ENCODE results near the gene PATJ.

DNA sequence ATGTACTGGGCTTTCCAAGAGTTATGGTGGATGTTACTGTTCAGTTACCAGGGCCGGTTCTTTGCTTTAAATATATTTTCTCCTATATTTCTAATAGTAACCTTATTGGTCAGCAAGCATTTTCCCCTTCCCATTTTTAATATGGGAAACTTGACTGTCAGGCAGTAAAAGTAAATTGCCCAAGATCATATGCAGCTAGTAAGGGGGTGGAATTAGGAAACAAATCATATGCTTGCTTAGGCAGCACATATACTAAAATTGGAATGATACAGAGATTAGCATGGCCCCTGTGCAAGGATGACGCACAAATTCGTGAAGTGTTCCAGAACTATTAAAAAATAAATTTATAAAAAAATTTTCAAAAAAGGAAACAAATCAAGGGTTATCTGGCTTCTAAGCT, 73.9 kb downstream of the PATJ start:
- TF ChIP-seq, protein P1, sequence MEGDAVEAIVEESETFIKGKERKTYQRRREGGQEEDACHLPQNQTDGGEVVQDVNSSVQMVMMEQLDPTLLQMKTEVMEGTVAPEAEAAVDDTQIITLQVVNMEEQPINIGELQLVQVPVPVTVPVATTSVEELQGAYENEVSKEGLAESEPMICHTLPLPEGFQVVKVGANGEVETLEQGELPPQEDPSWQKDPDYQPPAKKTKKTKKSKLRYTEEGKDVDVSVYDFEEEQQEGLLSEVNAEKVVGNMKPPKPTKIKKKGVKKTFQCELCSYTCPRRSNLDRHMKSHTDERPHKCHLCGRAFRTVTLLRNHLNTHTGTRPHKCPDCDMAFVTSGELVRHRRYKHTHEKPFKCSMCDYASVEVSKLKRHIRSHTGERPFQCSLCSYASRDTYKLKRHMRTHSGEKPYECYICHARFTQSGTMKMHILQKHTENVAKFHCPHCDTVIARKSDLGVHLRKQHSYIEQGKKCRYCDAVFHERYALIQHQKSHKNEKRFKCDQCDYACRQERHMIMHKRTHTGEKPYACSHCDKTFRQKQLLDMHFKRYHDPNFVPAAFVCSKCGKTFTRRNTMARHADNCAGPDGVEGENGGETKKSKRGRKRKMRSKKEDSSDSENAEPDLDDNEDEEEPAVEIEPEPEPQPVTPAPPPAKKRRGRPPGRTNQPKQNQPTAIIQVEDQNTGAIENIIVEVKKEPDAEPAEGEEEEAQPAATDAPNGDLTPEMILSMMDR (IDR thresholded peaks at IDR 0.05; ENCODE audit: poor library complexity, severe bottlenecking), result no peak
- TF ChIP-seq EZH2 (IDR thresholded peaks at IDR 0.05; ENCODE audit: borderline replicate concordance, insufficient read depth, low read length, poor library complexity, severe bottlenecking) (no peak), POLR2AphosphoS5 (IDR thresholded peaks at IDR 0.05) (no peak), EP300 (conservative IDR thresholded peaks at IDR 0.05; ENCODE audit: poor library complexity, severe bottlenecking) (no peak)

Data from neural cell (in vitro differentiated cells).